K562 (cell line): ENCODE data around the gene LLGL2.

Experiments used
- RAD21 ChIP-seq, 2 experiments: fragments of 250-450 bp in 1 of 2; fragments of 450-650 bp in 1 of 2; sonication (Bioruptor Pico) in 1 of 2; formaldehyde crosslinking in 1 of 2; IDR thresholded peaks in 1 of 2; conservative IDR thresholded peaks in 1 of 2; 2 replicates each; pipeline versions ENCODE4 v1.4.0 to v1.8.0; 2020 to 2022; ENCODE audit warnings: mild to moderate bottlenecking in 2 of 2, moderate library complexity in 1 of 2
- SAFB ChIP-seq: fragments of 200-400 bp; formaldehyde crosslinking; IDR thresholded peaks from 2 replicates; pipeline ENCODE4 v1.6.1; 2017; ENCODE audit warnings: low read depth, low read length, borderline replicate concordance
- TF ChIP-seq, protein P1 (sequence below), 3 experiments: IDR thresholded peaks in 2 of 3; conservative IDR thresholded peaks in 1 of 3; 2 replicates each; pipeline ENCODE4 v1.5.1; 2011 to 2012; ENCODE audit warnings: low read length in 3 of 3, mild to moderate bottlenecking in 3 of 3, control low read depth in 2 of 3, improper control_type of control experiment in 1 of 3, inconsistent platforms in 1 of 3, low read depth in 1 of 3, mixed read lengths in 1 of 3, moderate library complexity in 1 of 3; ENCODE audit not compliant: insufficient read depth in 2 of 3

DNA sequence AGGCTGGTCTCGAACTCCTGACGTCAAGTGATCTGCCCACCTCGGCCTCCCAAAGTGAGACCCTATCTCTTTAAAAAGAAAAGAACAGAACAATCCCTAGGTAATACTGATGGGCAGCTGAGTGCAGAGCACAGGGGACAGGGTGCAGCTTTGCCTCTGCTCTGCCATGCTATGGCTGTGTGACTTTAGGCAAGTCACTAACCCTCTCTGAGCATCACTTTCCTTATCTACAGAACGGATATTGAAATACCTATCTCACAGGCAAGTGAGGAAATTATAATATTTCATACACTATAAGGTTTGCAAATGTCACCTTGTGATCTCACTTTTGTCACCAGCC lies 14.3 kb upstream of the LLGL2 start:
- no peak for TF ChIP-seq SAFB
- TF ChIP-seq, protein P1, sequence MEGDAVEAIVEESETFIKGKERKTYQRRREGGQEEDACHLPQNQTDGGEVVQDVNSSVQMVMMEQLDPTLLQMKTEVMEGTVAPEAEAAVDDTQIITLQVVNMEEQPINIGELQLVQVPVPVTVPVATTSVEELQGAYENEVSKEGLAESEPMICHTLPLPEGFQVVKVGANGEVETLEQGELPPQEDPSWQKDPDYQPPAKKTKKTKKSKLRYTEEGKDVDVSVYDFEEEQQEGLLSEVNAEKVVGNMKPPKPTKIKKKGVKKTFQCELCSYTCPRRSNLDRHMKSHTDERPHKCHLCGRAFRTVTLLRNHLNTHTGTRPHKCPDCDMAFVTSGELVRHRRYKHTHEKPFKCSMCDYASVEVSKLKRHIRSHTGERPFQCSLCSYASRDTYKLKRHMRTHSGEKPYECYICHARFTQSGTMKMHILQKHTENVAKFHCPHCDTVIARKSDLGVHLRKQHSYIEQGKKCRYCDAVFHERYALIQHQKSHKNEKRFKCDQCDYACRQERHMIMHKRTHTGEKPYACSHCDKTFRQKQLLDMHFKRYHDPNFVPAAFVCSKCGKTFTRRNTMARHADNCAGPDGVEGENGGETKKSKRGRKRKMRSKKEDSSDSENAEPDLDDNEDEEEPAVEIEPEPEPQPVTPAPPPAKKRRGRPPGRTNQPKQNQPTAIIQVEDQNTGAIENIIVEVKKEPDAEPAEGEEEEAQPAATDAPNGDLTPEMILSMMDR (IDR thresholded peaks at IDR 0.05 in 2 of 3, conservative IDR thresholded peaks at IDR 0.05 in 1 of 3; ENCODE audit: insufficient read depth in 2 of 3, low read depth in 1 of 3, low read length in 3 of 3), result no peak
- no peak for TF ChIP-seq RAD21 (CRISPR knock-in tag; conservative IDR thresholded peaks at IDR 0.05 in 1 of 2, IDR thresholded peaks at IDR 0.05 in 1 of 2)
